GM19438 (cell line): ENCODE results near the gene TMEM19.

Experiments
- ATAC-seq: cut with Tn5 transposase; IDR thresholded peaks from one replicate; pipeline ENCODE4 v1.9.1; 2021; ENCODE audit warnings: low read depth; ENCODE audit not compliant: unreplicated experiment

The TMEM19 gene

GRCh38 chr12:71685914-71686657, at the start of gene TMEM19:
TSS of gene TMEM19 (plus strand) at chr12:71686082. CDS start at chr12:71686681, 599 bp downstream.
- peak; percentile 90 for ATAC-seq

- ATAC-seq: no peak
Measured at GRCh38 chr12:71636704-71637115, 49.2 kb upstream of the TMEM19 start.

GRCh38 chr12:71638499-71638898, 47.4 kb upstream of the TMEM19 start:
- no peak for ATAC-seq

GRCh38 chr12:71639341-71639760, 46.5 kb upstream of the TMEM19 start:
- ATAC-seq: no peak

- ATAC-seq: no peak
Measured at GRCh38 chr12:71640316-71640715, 45.6 kb upstream of the TMEM19 start.

GRCh38 chr12:71641390-71641789, 44.5 kb upstream of the TMEM19 start:
- ATAC-seq: no peak

GRCh38 chr12:71642264-71642663, 43.6 kb upstream of the TMEM19 start:
- ATAC-seq: no peak

- ATAC-seq: no peak
Measured at GRCh38 chr12:71645268-71645667, 40.6 kb upstream of the TMEM19 start.

- ATAC-seq: no peak
Measured at GRCh38 chr12:71646512-71646911, 39.4 kb upstream of the TMEM19 start.

- ATAC-seq: no peak
Measured at GRCh38 chr12:71648537-71648936, 37.3 kb upstream of the TMEM19 start.

- no peak for ATAC-seq
Measured at GRCh38 chr12:71649401-71649800, 36.5 kb upstream of the TMEM19 start.

GRCh38 chr12:71652656-71653055, 33.2 kb upstream of the TMEM19 start:
- no peak for ATAC-seq

GRCh38 chr12:71653137-71653536, 32.7 kb upstream of the TMEM19 start:
- no peak for ATAC-seq

GRCh38 chr12:71654200-71654599, 31.7 kb upstream of the TMEM19 start:
- no peak for ATAC-seq

GRCh38 chr12:71655495-71655894, 30.4 kb upstream of the TMEM19 start:
- ATAC-seq: no peak

- ATAC-seq: no peak
Measured at GRCh38 chr12:71655907-71656306, 30.0 kb upstream of the TMEM19 start.

GRCh38 chr12:71656740-71657139, 29.1 kb upstream of the TMEM19 start:
- no peak for ATAC-seq

GRCh38 chr12:71661977-71662530, 23.8 kb upstream of the TMEM19 start:
- ATAC-seq: no peak

- ATAC-seq: peak; percentile 24
Measured at GRCh38 chr12:71662849-71663560, 22.9 kb upstream of the TMEM19 start.

GRCh38 chr12:71663561-71664410, 22.1 kb upstream of the TMEM19 start, which contains the start of the genes THAP2 and ZFC3H1:
TSS of gene THAP2 (plus strand) at chr12:71664301. CDS start at chr12:71664510, 209 bp downstream.
TSS of gene ZFC3H1 (minus strand) at chr12:71663848. CDS start at chr12:71663610, 238 bp downstream.
- ATAC-seq: peak; percentile 91
